ENCODE data around the gene YIPF1.

- no peak for TF ChIP-seq CTCF (conservative IDR thresholded peaks at IDR 0.05 in 1 of 2, IDR thresholded peaks at IDR 0.05 in 1 of 2; ENCODE audit: low read depth in 1 of 2, low read length in 2 of 2)
- TF ChIP-seq EZH2 (IDR thresholded peaks at IDR 0.05; ENCODE audit: low read length, missing control alignments): no peak
Measured at GRCh38 chr1:53847980-53848379, 41.6 kb downstream of the YIPF1 start.

All from fibroblast of lung (primary cell).